Measurements from ENCODE around the gene TGFBR3L. TPM values are rescaled to one million over a fixed set of nuclear protein-coding genes. Genes with fewer than 3 reads are reported as not detected.

Gene TGFBR3L
- total and polyA plus RNA-seq, 9 donors, result 0.18 to 6.9 (median 1.0) TPM; not detected in 6

GRCh38 chr19:7930765-7931164 is 16.1 kb downstream of the TGFBR3L start:
- H3K4me1 ChIP-seq (ENCODE audit: insufficient read depth), result peaks cover 24% of the 10 kb centered on the region
- no peaks in the 10 kb centered on the region for H3K27me3 ChIP-seq
- intact Hi-C loops (cut with DNase I), result no loop called here
- 73 to 78% (median 76%) methylated on average over 7 of the region's 7 CpGs for WGBS, 3 donors
- DNase-seq, result no peak
- TF ChIP-seq CTCF (IDR thresholded peaks at IDR 0.05), result no peak
- no peak for TF ChIP-seq EP300 (IDR thresholded peaks at IDR 0.05)
- TF ChIP-seq POLR2A (IDR thresholded peaks at IDR 0.05), result no peak
- H3K36me3 ChIP-seq, result no peaks in the 10 kb centered on the region
- H3K27ac ChIP-seq, result peak overlapping the region; percentile 11 to 35
- H3K9me3 ChIP-seq, result no peaks in the 10 kb centered on the region
- H3K4me3 ChIP-seq, result no peak overlapping the region

GRCh38 chr19:7931221-7932061 is 16.8 kb downstream of the TGFBR3L start:
- H3K27ac ChIP-seq, result peak overlapping the region; percentile 11 to 35
- no peaks in the 10 kb centered on the region for H3K9me3 ChIP-seq
- 83 to 90% (median 86%) methylated on average over 36 of the region's 36 CpGs for WGBS, 3 donors
- H3K4me1 ChIP-seq (ENCODE audit: insufficient read depth), result peaks cover 23% of the 10 kb centered on the region
- no peaks in the 10 kb centered on the region for H3K36me3 ChIP-seq
- no peaks in the 10 kb centered on the region for H3K27me3 ChIP-seq
- TF ChIP-seq EP300 (IDR thresholded peaks at IDR 0.05) (no peak), POLR2A (IDR thresholded peaks at IDR 0.05) (no peak), CTCF (IDR thresholded peaks at IDR 0.05) (no peak)
- intact Hi-C loops (cut with DNase I), result no loop called here
- DNase-seq, result peak; percentile 14 to 45 (median 39)
- H3K4me3 ChIP-seq, result no peak overlapping the region

GRCh38 chr19:7932276-7932929 is 17.8 kb downstream of the TGFBR3L start:
- Histone ChIP-seq H3K4me3 (no peak overlapping the region), H3K9me3 (no peaks in the 10 kb centered on the region), H3K27ac (no peak overlapping the region), H3K27me3 (no peaks in the 10 kb centered on the region), H3K36me3 (no peaks in the 10 kb centered on the region), H3K4me1 (ENCODE audit: insufficient read depth) (peaks cover 15% of the 10 kb centered on the region)
- 88 to 90% (median 89%) methylated on average over 29 to 32 of the region's 32 CpGs for WGBS, 3 donors
- TF ChIP-seq CTCF (IDR thresholded peaks at IDR 0.05) (no peak), EP300 (IDR thresholded peaks at IDR 0.05) (no peak), POLR2A (IDR thresholded peaks at IDR 0.05) (no peak)
- peak in 4 of 5 donors; percentile 13 to 37 (median 28) for DNase-seq
- intact Hi-C loops (cut with DNase I), result no loop called here

- Histone ChIP-seq H3K4me1 (ENCODE audit: insufficient read depth) (peaks cover 10% of the 10 kb centered on the region), H3K36me3 (no peaks in the 10 kb centered on the region), H3K27ac (no peak overlapping the region), H3K9me3 (no peaks in the 10 kb centered on the region), H3K27me3 (no peaks in the 10 kb centered on the region), H3K4me3 (no peak overlapping the region)
- peak in 1 of 5 donors; percentile 37 for DNase-seq
- WGBS, 3 donors, result 90 to 93% (median 91%) methylated on average over 7 to 10 of the region's 10 CpGs
- TF ChIP-seq CTCF (IDR thresholded peaks at IDR 0.05) (no peak), POLR2A (IDR thresholded peaks at IDR 0.05) (no peak)
- intact Hi-C loops (cut with DNase I), result no loop called here
These were observed 18.3 kb downstream of the TGFBR3L start for GRCh38 chr19:7932930-7933300.

All from ovary (tissue), 9 donors.